SW480 (cell line): ENCODE measurements around the gene SLC22A9.
"Not testable (repeated sequence)": the region's sequence is repeated elsewhere in the genome, so short reads cannot be mapped to it uniquely, and the experiment has no call there.

Experiments
- DNase-seq: peaks from one replicate; pipeline ENCODE4 v3.0.0-alpha.2; 2016; ENCODE audit warnings: low spot score

The SLC22A9 gene

DNA sequence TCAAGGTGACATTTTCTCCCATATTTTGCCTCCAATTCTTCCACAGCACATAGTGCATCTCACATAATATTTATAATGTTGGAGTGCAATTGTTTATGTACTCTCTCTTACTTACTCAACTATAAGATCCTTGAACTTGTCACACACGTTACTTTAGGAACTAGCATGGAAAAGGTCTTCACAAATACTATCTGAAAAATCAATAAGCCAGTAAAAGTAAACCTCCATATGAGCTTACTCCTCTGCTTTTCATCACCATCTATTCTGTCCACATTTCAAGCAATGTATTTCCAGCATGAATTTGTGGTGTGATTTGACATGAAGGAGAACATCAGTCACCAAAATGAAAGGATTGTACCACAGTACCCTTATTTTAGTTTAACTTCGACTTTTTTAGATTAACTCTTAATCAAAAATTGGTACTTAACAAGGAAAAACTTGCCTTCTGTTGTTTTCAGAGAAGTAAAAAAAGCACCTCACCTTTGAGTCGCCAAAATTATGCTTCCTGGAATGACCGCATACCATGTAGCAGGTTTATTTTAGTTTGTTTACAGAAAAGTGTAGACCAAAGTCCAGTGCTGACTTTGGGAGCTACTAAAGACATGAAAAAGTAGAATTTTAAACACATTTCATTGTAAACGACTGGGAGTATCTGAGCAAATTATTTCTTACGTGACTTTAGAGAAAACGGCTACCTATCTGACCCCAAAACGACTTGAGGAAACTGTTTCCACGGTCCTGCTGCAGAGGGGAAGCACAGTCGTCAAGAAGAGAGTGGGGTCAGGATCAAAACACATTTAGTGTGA is at the start of gene SLC22A9:
Gene SLC22A9, plus strand, starts transcription at position 621 of the 806 bp plus-strand sequence. CDS start 272 bp downstream, outside the sequence.
- DNase-seq: no peak

GRCh38 chr11:63321723-63322122 is 47.9 kb upstream of the SLC22A9 start:
- DNase-seq: no peak

- DNase-seq: not testable (repeated sequence)
Observed at GRCh38 chr11:63335089-63335488, 34.5 kb upstream of the SLC22A9 start.

DNA sequence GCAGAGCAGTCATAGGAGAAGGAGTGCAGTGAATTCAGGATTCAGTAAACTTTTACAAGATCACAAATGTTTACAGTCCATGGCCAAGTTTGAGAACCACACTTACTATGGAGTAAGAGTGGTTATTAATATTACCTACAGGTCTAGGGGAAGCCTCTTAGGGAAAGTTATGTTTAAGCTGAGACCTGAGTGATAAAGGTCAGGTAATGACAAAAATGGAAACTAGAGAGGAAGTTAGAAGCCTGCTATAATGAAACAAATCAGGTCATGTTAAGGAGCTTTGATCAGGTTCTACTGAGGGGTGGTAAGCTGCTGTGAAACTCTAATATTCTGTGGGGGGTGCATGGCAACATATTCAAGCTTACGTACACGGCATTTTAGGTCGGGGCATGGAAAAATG is 32.5 kb upstream of the SLC22A9 start:
- no peak for DNase-seq

DNA sequence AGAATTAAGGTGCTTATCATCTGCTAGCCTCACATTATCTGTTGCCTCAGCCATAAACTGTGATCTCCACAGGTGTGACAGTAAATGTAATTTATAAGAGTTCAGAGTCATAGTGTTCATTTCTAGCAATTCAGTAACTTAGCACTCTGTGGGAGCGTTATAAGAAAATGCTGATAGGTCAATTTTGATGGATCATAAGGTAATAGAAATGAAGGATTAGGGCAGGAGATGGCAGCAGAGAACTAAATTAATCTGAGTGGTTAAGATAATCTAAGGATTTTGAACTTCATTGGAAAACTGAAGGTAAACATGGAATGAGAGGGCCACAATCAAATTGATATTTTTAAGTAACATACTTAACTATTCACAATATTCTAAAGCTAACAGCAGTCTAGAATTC is 26.5 kb upstream of the SLC22A9 start:
- DNase-seq: no peak

GRCh38 chr11:63352144-63352543 is 17.4 kb upstream of the SLC22A9 start:
- DNase-seq: no peak

DNA sequence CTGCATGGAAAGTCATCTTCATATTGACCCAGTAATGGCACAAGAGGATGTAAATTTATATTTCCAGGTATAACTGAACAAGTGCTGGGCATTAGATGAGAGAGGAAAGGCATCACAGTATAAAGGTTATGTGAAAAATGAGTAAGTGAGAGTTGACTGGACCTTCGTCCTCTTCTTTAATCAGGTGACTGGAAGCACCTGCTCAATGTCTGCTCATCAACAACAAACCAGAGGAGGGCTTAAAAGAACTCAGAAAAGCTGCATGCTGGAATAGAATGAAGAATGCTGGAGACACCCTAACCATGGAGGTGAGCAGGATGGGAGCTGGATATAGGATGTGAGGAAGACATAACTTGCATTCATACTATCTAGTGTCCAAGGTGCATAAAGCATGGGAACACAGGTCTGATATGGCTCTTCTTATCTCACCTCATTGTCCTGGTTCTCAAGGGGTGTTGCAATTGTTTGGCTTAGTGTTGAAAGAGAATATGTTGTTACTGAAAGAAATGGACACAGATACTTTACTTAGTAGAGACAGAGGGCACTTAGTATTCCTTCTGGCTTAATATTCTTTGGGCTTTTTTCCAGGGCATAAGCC is 7.3 kb upstream of the SLC22A9 start:
- no peak for DNase-seq

DNA sequence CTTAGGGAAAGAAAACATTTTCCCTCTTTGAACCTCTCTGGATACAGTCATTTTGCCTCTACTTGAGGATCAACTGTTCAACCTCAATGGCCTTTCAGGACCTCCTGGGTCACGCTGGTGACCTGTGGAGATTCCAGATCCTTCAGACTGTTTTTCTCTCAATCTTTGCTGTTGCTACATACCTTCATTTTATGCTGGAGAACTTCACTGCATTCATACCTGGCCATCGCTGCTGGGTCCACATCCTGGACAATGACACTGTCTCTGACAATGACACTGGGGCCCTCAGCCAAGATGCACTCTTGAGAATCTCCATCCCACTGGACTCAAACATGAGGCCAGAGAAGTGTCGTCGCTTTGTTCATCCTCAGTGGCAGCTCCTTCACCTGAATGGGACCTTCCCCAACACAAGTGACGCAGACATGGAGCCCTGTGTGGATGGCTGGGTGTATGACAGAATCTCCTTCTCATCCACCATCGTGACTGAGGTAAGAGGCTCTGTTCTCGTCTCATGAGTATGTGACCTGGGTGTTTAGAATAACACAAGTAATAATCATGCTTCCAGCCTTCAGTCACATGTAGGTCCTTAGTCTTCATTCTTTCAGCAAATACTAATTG is 495 bp downstream of the SLC22A9 start:
- DNase-seq: no peak

GRCh38 chr11:63371396-63371795 is 1.8 kb downstream of the SLC22A9 start:
- no peak for DNase-seq

DNA sequence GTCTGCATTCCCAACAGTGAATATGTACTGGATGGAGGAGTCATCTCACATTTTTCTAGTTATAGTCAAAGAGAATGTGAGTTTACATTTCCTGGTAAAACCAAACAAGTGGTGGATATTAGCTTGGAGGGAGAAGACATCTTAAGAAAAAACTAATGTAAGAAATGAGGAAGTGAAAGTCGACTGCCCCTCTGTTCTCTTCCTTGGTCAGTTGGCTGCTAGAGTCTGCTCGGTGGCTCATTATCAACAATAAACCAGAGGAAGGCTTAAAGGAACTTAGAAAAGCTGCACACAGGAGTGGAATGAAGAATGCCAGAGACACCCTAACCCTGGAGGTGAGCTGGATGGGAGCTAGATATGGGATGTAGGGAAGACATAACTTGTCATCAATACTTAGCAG is 5.8 kb downstream of the SLC22A9 start:
- no peak for DNase-seq

DNA sequence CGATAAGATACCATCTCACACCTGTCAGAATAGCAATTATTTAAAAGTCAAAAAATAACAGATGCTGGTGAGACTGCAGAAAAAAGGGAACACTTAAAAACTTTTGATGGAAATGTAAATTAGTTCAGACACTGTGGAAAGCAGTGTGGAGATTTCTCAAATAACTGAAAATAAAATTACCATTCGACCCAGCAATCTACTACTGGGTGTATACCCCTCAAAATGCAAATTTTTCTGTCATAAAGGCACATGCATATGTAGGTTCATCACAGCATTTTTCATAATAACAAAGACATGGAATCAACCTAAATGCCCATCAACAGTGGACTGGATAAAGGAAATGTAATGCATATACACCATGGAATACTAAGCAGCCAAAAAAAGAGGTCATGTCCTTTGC is 10.5 kb downstream of the SLC22A9 start:
- no peak for DNase-seq

GRCh38 chr11:63395697-63396096 is 26.1 kb downstream of the SLC22A9 start:
- DNase-seq: no peak

- DNase-seq: no peak
Observed at GRCh38 chr11:63404161-63404935, 34.8 kb downstream of the SLC22A9 start.

GRCh38 chr11:63405114-63405513 is 35.5 kb downstream of the SLC22A9 start:
- DNase-seq: no peak

DNA sequence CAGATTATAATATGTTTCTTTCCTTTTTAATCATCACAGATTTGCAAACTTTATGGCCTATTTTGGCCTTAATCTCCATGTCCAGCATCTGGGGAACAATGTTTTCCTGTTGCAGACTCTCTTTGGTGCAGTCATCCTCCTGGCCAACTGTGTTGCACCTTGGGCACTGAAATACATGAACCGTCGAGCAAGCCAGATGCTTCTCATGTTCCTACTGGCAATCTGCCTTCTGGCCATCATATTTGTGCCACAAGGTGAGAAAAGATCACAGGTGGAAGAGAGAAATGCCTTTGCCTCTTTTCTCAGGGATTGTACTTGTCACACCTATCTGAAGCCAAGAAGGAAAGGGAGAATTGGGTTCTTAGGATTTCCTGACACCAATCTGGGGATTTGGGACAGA is 36.9 kb downstream of the SLC22A9 start:
- DNase-seq: no peak

DNA sequence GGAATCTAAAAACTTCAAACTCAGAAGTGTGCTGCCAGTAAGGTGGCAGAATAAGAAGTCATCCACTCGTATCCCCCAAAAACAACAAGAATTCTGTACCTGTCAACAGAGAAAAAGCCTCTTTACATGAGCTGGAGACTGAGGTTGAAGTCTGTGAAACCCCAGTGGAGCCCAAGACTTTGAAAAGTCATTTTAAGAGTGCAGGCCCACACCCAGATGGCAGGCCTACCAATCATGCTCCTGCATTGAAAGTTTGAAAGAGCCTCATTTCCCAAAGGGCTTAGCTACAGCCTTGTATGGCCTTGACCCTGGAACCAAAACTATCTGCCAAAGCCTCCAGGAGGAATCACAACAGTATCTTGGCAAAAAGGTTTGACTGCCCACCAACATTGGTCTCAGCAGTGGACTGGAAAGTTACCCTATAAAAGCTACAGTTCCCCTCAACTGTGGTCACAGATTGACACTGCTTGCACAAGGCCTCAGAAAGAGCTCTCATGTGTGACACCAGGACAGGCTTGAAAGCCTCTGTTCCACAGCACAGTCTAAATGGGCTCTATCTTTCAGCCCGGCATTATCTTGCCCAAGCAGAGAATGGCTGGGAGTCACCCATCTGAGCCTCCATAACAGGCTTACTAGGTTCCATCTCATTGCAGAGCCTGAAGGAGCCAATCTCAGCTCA is 47.7 kb downstream of the SLC22A9 start:
- no peak for DNase-seq

GRCh38 chr11:63427971-63428508 is 58.5 kb downstream of the SLC22A9 start:
- peak; percentile 46 for DNase-seq

DNA sequence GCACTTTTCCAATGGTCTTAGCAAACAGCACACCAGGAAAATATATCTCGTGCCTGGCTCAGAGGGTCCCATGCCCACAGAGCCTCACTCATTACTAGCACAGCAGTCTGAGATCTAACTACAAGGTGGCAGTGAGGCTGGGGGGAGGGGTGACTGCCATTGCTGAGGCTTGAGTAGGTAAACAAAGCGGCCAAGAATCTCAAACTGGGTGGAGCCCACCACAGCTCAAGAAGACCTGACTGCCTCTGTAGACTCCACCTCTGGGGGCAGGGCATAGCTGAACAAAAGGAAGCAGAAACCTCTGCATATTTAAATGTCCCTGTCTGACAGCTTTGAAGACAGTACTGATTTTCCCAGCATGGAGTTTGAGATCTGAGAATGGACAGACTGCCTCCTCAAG is 61.1 kb downstream of the SLC22A9 start:
- not testable (repeated sequence) for DNase-seq

GRCh38 chr11:63435351-63435750 is 65.8 kb downstream of the SLC22A9 start:
- DNase-seq: not testable (repeated sequence)

DNA sequence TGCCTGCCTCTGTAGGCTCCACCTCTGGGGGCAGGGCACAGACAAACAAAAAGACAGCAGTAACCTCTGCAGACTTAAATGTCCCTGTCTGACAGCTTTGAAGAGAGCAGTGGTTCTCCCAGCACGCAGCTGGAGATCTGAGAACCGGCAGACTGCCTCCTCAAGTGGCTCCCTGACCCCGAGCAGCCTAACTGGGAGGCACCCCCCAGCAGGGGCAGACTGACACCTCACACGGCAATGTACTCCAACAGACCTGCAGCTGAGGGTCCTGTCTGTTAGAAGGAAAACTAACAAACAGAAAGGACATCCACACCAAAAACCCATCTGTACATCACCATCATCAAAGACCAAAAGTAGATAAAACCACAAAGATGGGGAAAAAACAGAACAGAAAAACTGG is 66.2 kb downstream of the SLC22A9 start:
- not testable (repeated sequence) for DNase-seq

- peak; percentile 51 for DNase-seq
Observed at GRCh38 chr11:63443714-63444113, 74.1 kb downstream of the SLC22A9 start.

DNA sequence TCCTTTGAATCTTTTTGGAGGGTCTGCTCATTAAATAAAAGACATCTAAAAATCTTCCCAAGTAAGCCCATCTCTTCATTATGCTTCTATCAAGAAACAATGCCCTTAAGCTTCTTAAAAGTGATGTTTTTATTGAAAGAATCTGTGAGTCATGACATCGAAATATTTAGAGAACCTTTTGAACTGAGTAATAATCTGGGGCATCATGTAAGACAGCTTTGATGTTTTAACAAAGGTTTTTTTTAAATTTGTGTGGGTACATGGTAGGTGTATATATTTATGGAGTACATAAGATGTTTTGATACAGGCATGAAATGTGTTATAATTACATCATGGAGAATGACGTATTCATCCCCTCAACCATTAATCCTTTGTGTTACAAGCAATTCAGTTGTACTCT is 74.6 kb downstream of the SLC22A9 start:
- DNase-seq: peak; percentile 78
